Right lobe of liver (tissue), 6 donors: ENCODE measurements around the gene GBGT1. TPM values are rescaled to one million over a fixed set of nuclear protein-coding genes. Genes with fewer than 3 reads are reported as not detected.

Experiments
- ATAC-seq, 4 donors: fragments of 200-7000 bp; cut with Tn5 transposase; one replicate each; pipeline ENCODE4 v1.9.1; 2020; ENCODE audit warnings: mild to moderate bottlenecking in 4 of 4, moderate library complexity in 4 of 4
- DNase-seq, 3 donors: peaks; one replicate each; pipeline ENCODE4 v3.0.0-alpha.2; 2020
- H3K27ac ChIP-seq, 3 donors: fragments of 200-600 bp; one replicate each; pipeline ENCODE4 v1.8.0; 2022
- H3K27me3 ChIP-seq, 2 donors: fragments of 200-600 bp; one replicate each; pipeline ENCODE4 v1.8.0; 2022
- H3K36me3 ChIP-seq, 4 donors: fragments of 200-600 bp; sonication (generic) in 1 of 4; one replicate each; pipeline versions ENCODE4 v1.5.1 to v1.8.0; 2017 to 2022; ENCODE audit warnings: control low read depth in 1 of 4
- H3K4me1 ChIP-seq, 4 donors: fragments of 200-600 bp; sonication (generic) in 1 of 4; one replicate each; pipeline versions ENCODE4 v1.5.1 to v1.8.0; 2017 to 2022; ENCODE audit warnings: control low read depth in 1 of 4
- H3K4me3 ChIP-seq, 3 donors: fragments of 200-600 bp; one replicate each; pipeline ENCODE4 v1.8.0; 2022
- H3K9me3 ChIP-seq, 4 donors: fragments of 200-600 bp; sonication (generic) in 1 of 4; one replicate each; pipeline versions ENCODE4 v1.5.1 to v1.8.0; 2017 to 2022; ENCODE audit warnings: control low read depth in 1 of 4
- CTCF ChIP-seq, 4 donors: fragments of 200-600 bp in 3 of 4; fragments of 450-650 bp in 1 of 4; IDR thresholded peaks; one replicate each; pipeline versions ENCODE4 v1.5.1 to v1.8.0; 2016 to 2022; ENCODE audit warnings: antibody characterized with exemption in 4 of 4, mild to moderate bottlenecking in 2 of 4
- POLR2A ChIP-seq: fragments of 450-650 bp; IDR thresholded peaks from one replicate; pipeline ENCODE4 v1.6.1; 2017; ENCODE audit warnings: antibody characterized with exemption, mild to moderate bottlenecking
- WGBS: methylation state at CpG from one replicate; pipeline ENCODE4 v1.1.6; 2018; ENCODE audit warnings: low coverage, low lambda C conversion rate; ENCODE audit not compliant: insufficient coverage; ENCODE audit errors: missing lambda C conversion rate; 5-methylcytosine and 5-hydroxymethylcytosine counted together
- intact Hi-C, 2 donors: fragments of 100-400 bp; cut with DNase I; formaldehyde crosslinking; loops; one replicate each; pipeline versions ENCODE4 v1.11.2 to v1.14.1; 2022
- total RNA-seq, 6 experiments: library from RNA; depleted of rRNA in 2 of 6; stranded (reverse); fragments of >200 nt in 2 of 6; fragmentation: NEBNext Ultra II Directional in 3 of 6; extraction: Animal tissue kit (Norgen Biotek cat#: 25700) in 3 of 6; gene quantifications; one replicate each; pipeline versions ENCODE4 v1.1.0 to v1.2.4, GENCODE V29; 2016 to 2023
- donor health status: DM: no; HTN: yes; CAD: no.
- donor health status: DM: no; HTN: no; CAD: no.
- donor health status: DM: no; HTN: no; CAD: no.
- donor health status: DM: no; HTN: yes; CAD: no.
- donor health status: DM: no; HTN: yes; CAD: no.

Gene GBGT1
- total RNA-seq, 6 experiments from 2014 or later, result 0.68 to 3.7 (median 1.9) TPM

- H3K27ac ChIP-seq, result peak overlapping the region; percentile 55 to 61 (median 60)
- DNase-seq, result peak; percentile 88 to 92 (median 90)
- TF ChIP-seq POLR2A (peak; percentile 31), CTCF (IDR thresholded peaks at IDR 0.05) (peak; percentile 15 to 24 (median 18))
- no peaks in the 10 kb centered on the region for H3K9me3 ChIP-seq
- no peaks in the 10 kb centered on the region for H3K27me3 ChIP-seq
- H3K36me3 ChIP-seq, result no peaks in the 10 kb centered on the region
- peak overlapping the region; percentile 29 to 62 (median 41) for H3K4me3 ChIP-seq
- H3K4me1 ChIP-seq, result peaks cover 0 to 15% (median 5%) of the 10 kb centered on the region in 4 donors
- peak; percentile 73 to 87 (median 82) for ATAC-seq
- intact Hi-C loops, result loop anchor here in 1 of 2 donors (5.0 kb wide), 1 partner anchor 107 kb away; no protein-coding TSS in a partner anchor
- WGBS, result 17% methylated on average over 10 of the region's 95 CpGs
Measured at GRCh38 chr9:133149130-133150015, 14.3 kb downstream of the GBGT1 start.

- peak in 2 of 4 donors; percentile 1 to 2 for ATAC-seq
Measured at GRCh38 chr9:133148199-133149129, 15.2 kb downstream of the GBGT1 start.

GRCh38 chr9:133147412-133148198 lies 16.1 kb downstream of the GBGT1 start:
- Histone ChIP-seq H3K9me3 (no peaks in the 10 kb centered on the region), H3K36me3 (no peaks in the 10 kb centered on the region), H3K4me3 (peak overlapping the region in 1 of 3 donors; percentile 49), H3K4me1 (peaks cover 0 to 20% (median 8%) of the 10 kb centered on the region in 4 donors), H3K27me3 (no peaks in the 10 kb centered on the region), H3K27ac (peak overlapping the region in 1 of 3 donors; percentile 63)
- TF ChIP-seq POLR2A (no peak), CTCF (IDR thresholded peaks at IDR 0.05) (peak; percentile 90 to 98 (median 96))
- ATAC-seq, result peak; percentile 35 to 58 (median 41)
- peak; percentile 76 to 83 (median 79) for DNase-seq
- 21% methylated on average over 11 of the region's 14 CpGs for WGBS
- intact Hi-C loops, result loop anchor here in 1 of 2 donors (5.0 kb wide), 1 partner anchor 105 kb away; no protein-coding TSS in a partner anchor

More at GRCh38 chr9:133148199-133149129, 15.2 kb downstream of the GBGT1 start:
- intact Hi-C loops, result loop anchor here in 1 of 2 donors (5.0 kb wide), 1 partner anchor 106 kb away; no protein-coding TSS in a partner anchor
- H3K4me1 ChIP-seq, result peaks cover 0 to 20% (median 8%) of the 10 kb centered on the region in 4 donors
- peak overlapping the region in 2 of 3 donors; percentile 60 to 63 for H3K27ac ChIP-seq
- peak in 2 of 3 donors; percentile 66 to 72 for DNase-seq
- no peak for TF ChIP-seq POLR2A
- 46% methylated on average over 3 of the region's 65 CpGs for WGBS
- H3K9me3 ChIP-seq, result no peaks in the 10 kb centered on the region
- no peaks in the 10 kb centered on the region for H3K27me3 ChIP-seq
- H3K36me3 ChIP-seq, result no peaks in the 10 kb centered on the region
- H3K4me3 ChIP-seq, result peak overlapping the region; percentile 49 to 62 (median 62)

- no peaks in the 10 kb centered on the region for H3K27me3 ChIP-seq
- peaks cover 0 to 20% (median 8%) of the 10 kb centered on the region in 4 donors for H3K4me1 ChIP-seq
- H3K4me3 ChIP-seq, result no peak overlapping the region
- ATAC-seq (no peak), DNase-seq (no peak)
- H3K36me3 ChIP-seq, result no peaks in the 10 kb centered on the region
- WGBS, result 59% methylated on average over 5 of the region's 7 CpGs
- H3K27ac ChIP-seq, result no peak overlapping the region
- intact Hi-C loops, result loop anchor here in 1 of 2 donors (5.0 kb wide), 1 partner anchor 105 kb away; no protein-coding TSS in a partner anchor
- TF ChIP-seq CTCF (IDR thresholded peaks at IDR 0.05) (no peak), POLR2A (no peak)
- H3K9me3 ChIP-seq, result no peaks in the 10 kb centered on the region
Measured at GRCh38 chr9:133146746-133147411, 16.8 kb downstream of the GBGT1 start.
